HUES64 (cell line): Measurements from ENCODE around the gene EPB41L1.

Source experiments
- H3K27ac ChIP-seq: 2 replicates; pipeline ENCODE4 v1.7.0; 2013; ENCODE audit warnings: low read depth, low read length, inconsistent platforms
- H3K27me3 ChIP-seq: 2 replicates; pipeline ENCODE4 v1.6.1; 2013; ENCODE audit warnings: mild to moderate bottlenecking, low read length; ENCODE audit not compliant: insufficient read depth
- H3K36me3 ChIP-seq: 2 replicates; pipeline ENCODE4 v1.6.1; 2013; ENCODE audit warnings: mild to moderate bottlenecking, low read length; ENCODE audit not compliant: insufficient read depth
- H3K4me1 ChIP-seq: 2 replicates; pipeline ENCODE4 v1.6.1; 2013; ENCODE audit warnings: mild to moderate bottlenecking, low read length, moderate library complexity; ENCODE audit not compliant: insufficient read depth
- H3K4me3 ChIP-seq: 2 replicates; pipeline ENCODE4 v1.5.1; 2013; ENCODE audit warnings: mild to moderate bottlenecking, low read length, moderate library complexity
- H3K9ac ChIP-seq: 2 replicates; pipeline ENCODE4 v1.6.1; 2013; ENCODE audit warnings: mild to moderate bottlenecking, low read depth, low read length
- H3K9me3 ChIP-seq: 2 replicates; pipeline ENCODE4 v1.6.1; 2013; ENCODE audit warnings: low read depth, low read length; ENCODE audit not compliant: insufficient read depth
- WGBS: fragments of 150-250, 120-280 bp; methylation state at CpG from one replicate; pipeline ENCODE4 v1.1.7; 2013; ENCODE audit warnings: missing lambda C conversion rate; 5-methylcytosine and 5-hydroxymethylcytosine counted together

Gene EPB41L1

GRCh38 chr20:36249450-36249849, 94.9 kb downstream of the EPB41L1 start:
- Histone ChIP-seq H3K27me3 (no peaks in the 10 kb centered on the region), H3K9ac (no peak overlapping the region), H3K4me3 (no peak overlapping the region), H3K9me3 (no peaks in the 10 kb centered on the region), H3K36me3 (peaks cover 82% of the 10 kb centered on the region), H3K4me1 (no peaks in the 10 kb centered on the region), H3K27ac (no peak overlapping the region)
- WGBS = 97% methylated on average over 3 of the region's 3 CpGs

GRCh38 chr20:36251426-36251825, 96.9 kb downstream of the EPB41L1 start:
- Histone ChIP-seq H3K9me3 (no peaks in the 10 kb centered on the region), H3K4me1 (no peaks in the 10 kb centered on the region), H3K27ac (no peak overlapping the region), H3K4me3 (no peak overlapping the region), H3K27me3 (no peaks in the 10 kb centered on the region), H3K9ac (no peak overlapping the region), H3K36me3 (peaks cover 70% of the 10 kb centered on the region)
- WGBS = 96% methylated on average over 5 of the region's 5 CpGs

- no peak overlapping the region for H3K9ac ChIP-seq
- no peak overlapping the region for H3K27ac ChIP-seq
- H3K4me3 ChIP-seq = no peak overlapping the region
- no peaks in the 10 kb centered on the region for H3K27me3 ChIP-seq
- H3K36me3 ChIP-seq = peaks cover 68% of the 10 kb centered on the region
- 95% methylated on average over 3 of the region's 3 CpGs for WGBS
- H3K4me1 ChIP-seq = no peaks in the 10 kb centered on the region
- H3K9me3 ChIP-seq = no peaks in the 10 kb centered on the region
These were observed 98.0 kb downstream of the EPB41L1 start for GRCh38 chr20:36252511-36252910.

GRCh38 chr20:36253036-36253435, 98.5 kb downstream of the EPB41L1 start:
- 93% methylated on average over 9 of the region's 9 CpGs for WGBS
- Histone ChIP-seq H3K9ac (no peak overlapping the region; the same call in 1 of the 2 replicates), H3K27ac (no peak overlapping the region), H3K36me3 (peaks cover 63% of the 10 kb centered on the region), H3K9me3 (no peaks in the 10 kb centered on the region), H3K27me3 (no peaks in the 10 kb centered on the region), H3K4me1 (no peaks in the 10 kb centered on the region), H3K4me3 (no peak overlapping the region)

- WGBS = 91% methylated on average over 2 of the region's 2 CpGs
- peaks cover 4% of the 10 kb centered on the region; the same call in 1 of the 2 replicates for H3K4me1 ChIP-seq
- no peak overlapping the region for H3K4me3 ChIP-seq
- H3K9ac ChIP-seq = no peak overlapping the region
- H3K9me3 ChIP-seq = no peaks in the 10 kb centered on the region
- H3K27ac ChIP-seq = no peak overlapping the region
- H3K27me3 ChIP-seq = no peaks in the 10 kb centered on the region
- peaks cover 53% of the 10 kb centered on the region for H3K36me3 ChIP-seq
These were observed 99.5 kb downstream of the EPB41L1 start for GRCh38 chr20:36254076-36254475.

GRCh38 chr20:36255445-36255844, 100.9 kb downstream of the EPB41L1 start:
- peaks cover 11% of the 10 kb centered on the region; the same call in 1 of the 2 replicates for H3K4me1 ChIP-seq
- H3K9ac ChIP-seq = no peak overlapping the region
- peaks cover 40% of the 10 kb centered on the region for H3K36me3 ChIP-seq
- no peak overlapping the region for H3K27ac ChIP-seq
- 94% methylated on average over 12 of the region's 12 CpGs for WGBS
- no peaks in the 10 kb centered on the region for H3K27me3 ChIP-seq
- no peak overlapping the region for H3K4me3 ChIP-seq
- no peaks in the 10 kb centered on the region for H3K9me3 ChIP-seq

GRCh38 chr20:36259177-36260061, 104.9 kb downstream of the EPB41L1 start:
- no peaks in the 10 kb centered on the region for H3K9me3 ChIP-seq

GRCh38 chr20:36260316-36260715, 105.8 kb downstream of the EPB41L1 start:
- H3K9ac ChIP-seq = no peak overlapping the region
- H3K27ac ChIP-seq = no peak overlapping the region
- WGBS = 81% methylated on average over 7 of the region's 7 CpGs
- no peaks in the 10 kb centered on the region for H3K27me3 ChIP-seq
- H3K4me1 ChIP-seq = peaks cover 11% of the 10 kb centered on the region; the same call in 1 of the 2 replicates
- H3K36me3 ChIP-seq = peaks cover 17% of the 10 kb centered on the region
- no peak overlapping the region for H3K4me3 ChIP-seq
- no peaks in the 10 kb centered on the region for H3K9me3 ChIP-seq

More at GRCh38 chr20:36259177-36260061, 104.9 kb downstream of the EPB41L1 start:
- no peak overlapping the region for H3K4me3 ChIP-seq
- no peak overlapping the region for H3K9ac ChIP-seq
- H3K36me3 ChIP-seq = peaks cover 17% of the 10 kb centered on the region
- H3K27ac ChIP-seq = peak overlapping the region; percentile 40; the same call in 1 of the 2 replicates
- H3K27me3 ChIP-seq = no peaks in the 10 kb centered on the region
- H3K4me1 ChIP-seq = peaks cover 11% of the 10 kb centered on the region; the same call in 1 of the 2 replicates
- 23% methylated on average over 16 of the region's 16 CpGs for WGBS

- H3K9me3 ChIP-seq = no peaks in the 10 kb centered on the region
- WGBS = 92% methylated on average over 12 of the region's 12 CpGs
- H3K27ac ChIP-seq = no peak overlapping the region
- no peak overlapping the region for H3K4me3 ChIP-seq
- H3K36me3 ChIP-seq = peaks cover 7% of the 10 kb centered on the region; the same call in 1 of the 2 replicates
- H3K4me1 ChIP-seq = peaks cover 11% of the 10 kb centered on the region; the same call in 1 of the 2 replicates
- no peak overlapping the region for H3K9ac ChIP-seq
- no peaks in the 10 kb centered on the region for H3K27me3 ChIP-seq
These were observed 107.0 kb downstream of the EPB41L1 start for GRCh38 chr20:36261389-36262105.

GRCh38 chr20:36262440-36262839, 107.9 kb downstream of the EPB41L1 start:
- H3K4me1 ChIP-seq = peaks cover 11% of the 10 kb centered on the region; the same call in 1 of the 2 replicates
- H3K9ac ChIP-seq = no peak overlapping the region
- no peaks in the 10 kb centered on the region for H3K36me3 ChIP-seq
- no peaks in the 10 kb centered on the region for H3K9me3 ChIP-seq
- no peaks in the 10 kb centered on the region for H3K27me3 ChIP-seq
- 94% methylated on average over 12 of the region's 12 CpGs for WGBS
- no peak overlapping the region for H3K4me3 ChIP-seq
- H3K27ac ChIP-seq = no peak overlapping the region
